ENCODE measurements around the gene CFAP97.

DNA sequence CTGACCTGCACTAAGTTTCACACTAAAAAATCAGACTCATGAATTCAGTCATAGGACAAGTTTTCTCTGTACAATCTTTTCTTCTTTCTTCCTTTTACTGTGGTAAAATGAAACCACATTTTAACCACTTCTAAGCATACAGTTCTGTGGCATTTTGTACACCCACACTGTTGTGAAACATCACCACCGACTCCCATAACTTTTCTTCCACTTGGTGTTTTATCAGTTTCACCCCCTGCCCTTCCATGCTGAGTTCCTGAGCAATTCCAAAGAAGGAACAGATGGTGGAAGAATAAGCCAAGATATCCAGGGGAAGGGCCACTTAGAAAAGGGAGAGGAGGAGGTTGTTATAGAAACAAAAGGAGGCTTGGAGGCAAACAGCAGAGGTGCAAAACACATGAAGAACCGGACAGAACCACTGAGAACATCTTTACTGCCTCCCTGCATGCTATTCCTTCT lies 38.2 kb downstream of the CFAP97 start:
- TF ChIP-seq, protein P1, sequence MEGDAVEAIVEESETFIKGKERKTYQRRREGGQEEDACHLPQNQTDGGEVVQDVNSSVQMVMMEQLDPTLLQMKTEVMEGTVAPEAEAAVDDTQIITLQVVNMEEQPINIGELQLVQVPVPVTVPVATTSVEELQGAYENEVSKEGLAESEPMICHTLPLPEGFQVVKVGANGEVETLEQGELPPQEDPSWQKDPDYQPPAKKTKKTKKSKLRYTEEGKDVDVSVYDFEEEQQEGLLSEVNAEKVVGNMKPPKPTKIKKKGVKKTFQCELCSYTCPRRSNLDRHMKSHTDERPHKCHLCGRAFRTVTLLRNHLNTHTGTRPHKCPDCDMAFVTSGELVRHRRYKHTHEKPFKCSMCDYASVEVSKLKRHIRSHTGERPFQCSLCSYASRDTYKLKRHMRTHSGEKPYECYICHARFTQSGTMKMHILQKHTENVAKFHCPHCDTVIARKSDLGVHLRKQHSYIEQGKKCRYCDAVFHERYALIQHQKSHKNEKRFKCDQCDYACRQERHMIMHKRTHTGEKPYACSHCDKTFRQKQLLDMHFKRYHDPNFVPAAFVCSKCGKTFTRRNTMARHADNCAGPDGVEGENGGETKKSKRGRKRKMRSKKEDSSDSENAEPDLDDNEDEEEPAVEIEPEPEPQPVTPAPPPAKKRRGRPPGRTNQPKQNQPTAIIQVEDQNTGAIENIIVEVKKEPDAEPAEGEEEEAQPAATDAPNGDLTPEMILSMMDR (IDR thresholded peaks at IDR 0.05), result no peak
- no peak for TF ChIP-seq POLR2A (IDR thresholded peaks at IDR 0.05)
